ENCODE results near the gene TKT.

The TKT gene

DNA sequence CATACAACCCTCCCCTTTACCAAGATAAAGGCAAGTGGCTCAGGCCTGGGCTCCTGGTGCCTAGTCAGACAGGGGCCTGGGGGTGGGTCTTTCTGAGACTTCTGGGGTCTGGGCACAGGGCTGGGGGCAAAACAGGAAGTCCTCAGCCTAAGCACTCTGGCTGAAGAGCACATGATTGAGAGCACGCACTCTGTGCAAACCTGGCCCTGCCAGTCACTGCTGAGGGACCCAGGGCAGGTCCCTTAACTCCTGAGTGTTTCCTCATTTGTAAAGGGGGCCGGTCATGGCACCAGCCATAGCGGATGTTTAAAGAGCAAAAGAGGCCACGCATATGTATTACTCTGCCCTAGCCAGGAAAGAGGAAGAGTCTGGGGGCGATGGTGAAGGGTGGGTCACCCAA, 16.0 kb downstream of the TKT start:
- DNase-seq, result no peak

GRCh38 chr3:53238886-53239285, 16.9 kb downstream of the TKT start:
- no peak for DNase-seq

- DNase-seq, result no peak
Observed at GRCh38 chr3:53238051-53238850, 17.6 kb downstream of the TKT start.

- DNase-seq, result no peak
Observed at GRCh38 chr3:53236112-53236841, 19.5 kb downstream of the TKT start.

GRCh38 chr3:53235545-53235944, 20.3 kb downstream of the TKT start:
- DNase-seq, result no peak

DNA sequence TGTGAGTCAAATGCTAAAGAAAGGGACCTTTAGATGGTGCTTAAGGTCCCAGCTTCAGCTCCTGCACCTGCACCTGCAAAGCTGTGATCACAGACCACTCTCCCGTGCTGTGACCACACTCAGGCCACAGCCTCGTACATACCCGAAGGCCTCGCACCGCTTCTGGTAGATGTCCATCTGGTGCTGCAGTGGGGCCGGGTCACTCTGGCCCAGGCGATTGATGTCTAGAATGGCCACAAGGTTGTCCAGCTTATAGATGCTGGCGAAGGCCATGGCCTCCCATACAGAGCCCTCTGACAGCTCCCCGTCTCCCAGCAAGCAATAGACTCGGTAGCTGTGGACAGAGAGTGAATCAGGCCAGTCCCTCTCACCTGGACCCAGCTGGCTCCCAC, 21.0 kb downstream of the TKT start:
- no peak for DNase-seq

- no peak for DNase-seq
Observed at GRCh38 chr3:53234130-53234840, 21.5 kb downstream of the TKT start.

GRCh38 chr3:53232641-53233377, 23.0 kb downstream of the TKT start:
- DNase-seq, result no peak

- DNase-seq, result no peak
Observed at GRCh38 chr3:53231532-53232511, 24.0 kb downstream of the TKT start.

DNA sequence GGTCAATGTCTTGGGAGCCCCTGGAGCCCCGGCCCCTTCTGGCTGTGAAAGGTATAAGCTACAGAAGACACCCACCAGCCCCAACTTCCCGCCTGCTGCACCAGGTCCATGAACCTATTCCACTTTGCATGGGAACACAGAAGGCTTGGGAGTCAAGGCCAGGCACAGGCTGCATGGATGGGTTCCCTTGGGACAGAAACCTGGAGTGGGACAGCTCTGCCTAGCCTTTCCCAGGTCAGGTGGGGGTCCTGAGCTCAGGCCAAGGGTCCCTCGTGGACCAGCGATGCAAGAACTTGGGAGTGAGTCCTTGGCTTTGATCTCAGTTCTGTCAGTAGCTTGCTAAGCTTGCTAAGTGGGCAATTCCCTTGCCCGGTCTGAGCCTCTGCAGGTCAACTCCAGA, 25.0 kb downstream of the TKT start:
- no peak for DNase-seq

DNA sequence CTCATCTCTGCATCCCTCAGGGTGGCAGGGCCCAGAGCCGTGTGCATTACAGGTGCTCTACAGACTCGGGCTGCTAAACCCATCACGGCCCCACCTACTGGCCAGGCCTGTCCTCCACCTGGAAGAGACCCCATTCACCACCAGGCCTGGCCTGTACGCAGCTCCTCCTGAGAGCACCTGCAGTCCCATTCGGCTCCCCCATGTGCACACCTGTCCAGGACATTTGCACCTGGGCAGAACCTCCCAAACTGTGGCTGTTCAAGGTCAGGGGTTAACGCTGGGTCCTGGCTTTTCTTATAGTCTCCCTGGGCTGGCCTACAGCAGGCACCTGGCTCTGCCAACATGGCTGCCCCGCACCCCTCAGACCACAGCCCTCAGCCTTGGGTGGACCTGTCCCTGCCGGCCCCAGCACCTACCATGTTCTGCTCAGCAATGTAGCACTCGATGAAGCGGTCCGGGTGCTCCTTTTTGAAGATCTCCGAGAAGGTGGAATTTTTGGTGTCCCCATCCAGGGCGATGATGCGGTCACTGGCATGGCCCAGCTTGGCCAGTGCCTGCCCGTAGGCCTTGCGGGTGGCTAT, 25.7 kb downstream of the TKT start:
- no peak for DNase-seq

DNA sequence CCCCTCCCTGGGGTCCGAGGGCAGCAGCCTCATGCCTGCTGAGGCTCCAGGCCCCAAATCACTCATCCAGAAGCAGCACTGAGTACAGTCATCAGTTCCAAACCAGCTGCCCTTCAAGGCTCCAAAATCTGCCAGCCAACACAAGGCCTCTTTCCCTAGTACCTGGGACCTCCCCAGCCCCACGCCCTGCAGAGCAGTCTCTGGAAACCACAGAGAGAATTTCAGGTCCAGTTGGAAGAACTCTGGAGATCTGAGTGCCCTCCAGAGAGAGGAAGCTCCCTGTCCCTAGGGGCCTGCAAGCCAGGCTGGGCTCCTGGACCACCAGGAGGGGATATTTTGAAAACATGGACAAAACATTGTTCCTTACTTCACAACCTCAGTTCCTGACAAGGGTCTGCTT, 26.2 kb downstream of the TKT start:
- no peak for DNase-seq

GRCh38 chr3:53229171-53229570, 26.7 kb downstream of the TKT start:
- DNase-seq, result no peak

GRCh38 chr3:53227993-53228885, 27.6 kb downstream of the TKT start:
- DNase-seq, result no peak

DNA sequence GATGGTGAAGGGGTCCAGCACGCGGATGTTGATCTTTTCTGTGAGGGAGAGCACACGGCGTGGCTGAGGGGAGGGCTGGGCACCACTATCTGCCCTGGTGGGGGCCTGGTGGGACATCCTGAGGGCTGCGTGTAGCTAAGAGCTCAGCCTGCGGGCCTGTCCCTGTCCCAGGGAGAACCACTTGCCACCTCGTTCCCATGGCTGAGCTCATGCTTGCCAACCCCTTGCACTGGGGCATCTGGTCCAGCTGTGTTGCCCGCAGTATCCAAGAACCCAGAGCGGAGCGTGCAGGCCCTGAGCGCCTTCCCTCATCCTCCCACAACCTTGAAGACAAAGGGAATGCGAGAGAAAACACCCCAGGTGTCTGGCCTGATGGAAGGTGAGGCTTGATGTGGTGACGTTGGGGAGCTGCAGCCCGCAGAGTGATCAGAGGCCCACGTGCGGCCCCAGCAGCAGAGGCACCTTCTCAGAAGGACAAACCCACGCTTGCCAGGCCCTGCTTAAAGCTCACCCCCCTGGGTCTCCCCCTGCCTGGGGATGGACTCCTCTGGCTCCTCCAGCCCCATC, 28.9 kb downstream of the TKT start:
- DNase-seq, result no peak

GRCh38 chr3:53226142-53226840, 29.5 kb downstream of the TKT start:
- no peak for DNase-seq

DNA sequence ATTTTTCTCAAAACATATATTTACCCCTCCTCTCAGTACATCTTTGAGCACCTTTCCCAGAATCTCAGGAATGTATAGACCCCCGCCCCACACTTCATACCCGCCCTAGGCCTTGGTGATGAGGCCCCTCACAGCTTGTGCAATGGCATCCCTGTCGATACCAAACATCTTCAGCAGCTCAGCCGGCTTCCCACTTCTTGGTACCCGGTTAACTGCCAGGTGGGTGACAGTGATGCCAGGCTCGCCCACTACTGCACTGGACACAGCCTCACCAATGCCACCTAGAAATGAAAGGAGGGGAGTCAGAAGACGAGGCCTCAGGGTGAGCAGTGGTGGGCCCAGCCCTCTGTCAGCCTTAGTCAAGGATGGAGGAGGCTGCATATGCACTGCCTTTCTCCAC, 30.2 kb downstream of the TKT start:
- DNase-seq, result no peak

DNA sequence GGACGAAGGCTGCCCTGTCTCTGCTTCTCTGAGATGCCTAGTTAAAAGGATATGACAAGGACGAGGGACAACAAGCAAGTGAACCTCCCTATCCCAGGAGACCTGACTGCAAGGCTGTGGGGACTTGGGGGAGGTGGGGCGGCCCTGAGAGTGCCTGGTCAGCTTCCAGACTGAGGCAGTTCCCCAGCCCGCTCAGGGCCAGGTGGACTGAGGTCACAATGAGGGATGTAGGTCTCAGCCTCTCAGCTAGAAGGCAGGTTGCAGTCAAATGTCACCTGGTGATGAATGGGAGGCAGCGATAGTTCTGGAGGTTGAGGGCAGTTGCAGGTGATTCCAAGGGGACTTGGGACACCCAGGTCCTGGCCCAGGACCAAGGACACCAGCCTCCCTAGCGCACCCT, 30.6 kb downstream of the TKT start:
- no peak for DNase-seq

GRCh38 chr3:53224536-53224935, 31.3 kb downstream of the TKT start:
- no peak for DNase-seq
